Duodenal mucosa (tissue), 2 donors: ENCODE measurements around the gene FTL.
A peak's percentile ranks its signal among the peaks of the same experiment; 100 is the strongest.

ENCODE experiments used
- H3K27ac ChIP-seq: one replicate; pipeline ENCODE4 v1.7.0; 2013; ENCODE audit warnings: low read depth, low read length
- H3K27me3 ChIP-seq, 2 donors: one replicate each; pipeline ENCODE4 v1.7.0; 2013; ENCODE audit warnings: low read length in 2 of 2, control low read depth in 1 of 2; ENCODE audit not compliant: insufficient read depth in 2 of 2, control insufficient read depth in 1 of 2
- H3K36me3 ChIP-seq, 2 donors: one replicate each; pipeline ENCODE4 v1.7.0; 2013; ENCODE audit warnings: low read length in 2 of 2, control low read depth in 1 of 2; ENCODE audit not compliant: insufficient read depth in 2 of 2, control insufficient read depth in 1 of 2
- H3K4me1 ChIP-seq, 2 donors: one replicate each; pipeline ENCODE4 v1.7.0; 2013; ENCODE audit warnings: low read length in 2 of 2, control low read depth in 1 of 2; ENCODE audit not compliant: insufficient read depth in 2 of 2, control insufficient read depth in 1 of 2
- H3K4me3 ChIP-seq, 2 donors: one replicate each; pipeline ENCODE4 v1.7.0; 2013; ENCODE audit warnings: low read length in 2 of 2, low read depth in 1 of 2
- H3K9ac ChIP-seq, 2 donors: one replicate each; pipeline ENCODE4 v1.7.0; 2013; ENCODE audit warnings: low read length in 2 of 2, low read depth in 1 of 2
- H3K9me3 ChIP-seq, 2 donors: one replicate each; pipeline ENCODE4 v1.7.0; 2013; ENCODE audit warnings: low read length in 2 of 2, control low read depth in 1 of 2; ENCODE audit not compliant: control insufficient read depth in 1 of 2

The FTL gene

GRCh38 chr19:48945415-48945814, 19.7 kb upstream of the FTL start:
- H3K4me1 ChIP-seq = no peaks in the 10 kb centered on the region
- H3K4me3 ChIP-seq = no peak overlapping the region
- H3K36me3 ChIP-seq = peaks cover 0 to 2% of the 10 kb centered on the region in 2 donors
- no peak overlapping the region for H3K27ac ChIP-seq
- H3K9me3 ChIP-seq = peaks cover 5% of the 10 kb centered on the region in 2 donors
- no peaks in the 10 kb centered on the region for H3K27me3 ChIP-seq
- H3K9ac ChIP-seq = no peak overlapping the region

- H3K27me3 ChIP-seq = no peaks in the 10 kb centered on the region
- H3K27ac ChIP-seq = no peak overlapping the region
- H3K4me1 ChIP-seq = no peaks in the 10 kb centered on the region
- H3K4me3 ChIP-seq = no peak overlapping the region
- peaks cover 0 to 2% of the 10 kb centered on the region in 2 donors for H3K36me3 ChIP-seq
- peaks cover 4 to 5% of the 10 kb centered on the region in 2 donors for H3K9me3 ChIP-seq
- no peak overlapping the region for H3K9ac ChIP-seq
Observed at GRCh38 chr19:48945817-48946216, 19.3 kb upstream of the FTL start.

GRCh38 chr19:48946463-48947257, 18.4 kb upstream of the FTL start:
- H3K4me1 ChIP-seq = no peaks in the 10 kb centered on the region
- no peak overlapping the region for H3K9ac ChIP-seq
- no peaks in the 10 kb centered on the region for H3K27me3 ChIP-seq
- peaks cover 0 to 5% of the 10 kb centered on the region in 2 donors for H3K9me3 ChIP-seq
- no peak overlapping the region for H3K4me3 ChIP-seq
- peaks cover 0 to 2% of the 10 kb centered on the region in 2 donors for H3K36me3 ChIP-seq
- no peak overlapping the region for H3K27ac ChIP-seq

GRCh38 chr19:48947258-48947542, 17.9 kb upstream of the FTL start:
- H3K27ac ChIP-seq = no peak overlapping the region
- H3K36me3 ChIP-seq = peaks cover 0 to 2% of the 10 kb centered on the region in 2 donors
- no peak overlapping the region for H3K9ac ChIP-seq
- H3K9me3 ChIP-seq = peaks cover 0 to 5% of the 10 kb centered on the region in 2 donors
- H3K4me3 ChIP-seq = no peak overlapping the region
- H3K27me3 ChIP-seq = no peaks in the 10 kb centered on the region
- H3K4me1 ChIP-seq = no peaks in the 10 kb centered on the region

- H3K9ac ChIP-seq = no peak overlapping the region
- H3K4me3 ChIP-seq = no peak overlapping the region
- H3K27me3 ChIP-seq = no peaks in the 10 kb centered on the region
- peaks cover 0 to 1% of the 10 kb centered on the region in 2 donors for H3K4me1 ChIP-seq
- peaks cover 0 to 5% of the 10 kb centered on the region in 2 donors for H3K9me3 ChIP-seq
- H3K36me3 ChIP-seq = no peaks in the 10 kb centered on the region
- no peak overlapping the region for H3K27ac ChIP-seq
Observed at GRCh38 chr19:48950159-48950558, 14.9 kb upstream of the FTL start.

- Histone ChIP-seq H3K27ac (no peak overlapping the region), H3K27me3 (no peaks in the 10 kb centered on the region), H3K9ac (no peak overlapping the region), H3K4me3 (no peak overlapping the region), H3K4me1 (peaks cover 8 to 9% of the 10 kb centered on the region in 2 donors), H3K36me3 (peaks cover 0 to 5% of the 10 kb centered on the region in 2 donors), H3K9me3 (peaks cover 0 to 5% of the 10 kb centered on the region in 2 donors)
Observed at GRCh38 chr19:48950830-48951519, 14.1 kb upstream of the FTL start.

- no peaks in the 10 kb centered on the region for H3K9me3 ChIP-seq
- H3K36me3 ChIP-seq = peaks cover 0 to 7% of the 10 kb centered on the region in 2 donors
- peaks cover 12 to 14% of the 10 kb centered on the region in 2 donors for H3K4me1 ChIP-seq
- H3K27me3 ChIP-seq = no peaks in the 10 kb centered on the region
- H3K9ac ChIP-seq = no peak overlapping the region
- H3K27ac ChIP-seq = no peak overlapping the region
- no peak overlapping the region for H3K4me3 ChIP-seq
Observed at GRCh38 chr19:48953141-48953540, 12.0 kb upstream of the FTL start.

- Histone ChIP-seq H3K9ac (peak overlapping the region; percentile 1 to 20), H3K4me1 (peaks cover 12 to 14% of the 10 kb centered on the region in 2 donors), H3K9me3 (no peaks in the 10 kb centered on the region), H3K36me3 (peaks cover 0 to 7% of the 10 kb centered on the region in 2 donors), H3K4me3 (peak overlapping the region; percentile 87 to 89), H3K27ac (peak overlapping the region; percentile 28), H3K27me3 (no peaks in the 10 kb centered on the region)
Observed at GRCh38 chr19:48953990-48954594, 11.0 kb upstream of the FTL start.

- peaks cover 12 to 14% of the 10 kb centered on the region in 2 donors for H3K4me1 ChIP-seq
- peak within 1 kb of the TSS; percentile 74 for H3K27ac ChIP-seq
- peak within 1 kb of the TSS; percentile 94 to 98 for H3K9ac ChIP-seq
- peak within 1 kb of the TSS; percentile 87 to 89 for H3K4me3 ChIP-seq
- no peaks in the 10 kb centered on the region for H3K9me3 ChIP-seq
- no peaks in the 10 kb centered on the region for H3K27me3 ChIP-seq
- peaks cover 0 to 7% of the 10 kb centered on the region in 2 donors for H3K36me3 ChIP-seq
Observed at GRCh38 chr19:48954595-48955307, 10.4 kb upstream of the FTL start, which contains the start of gene BAX. BAX (plus strand) TSS chr19:48954875; CDS start chr19:48954929, 54 bp downstream.
